Fibroblast of the aortic adventitia (primary cell): Measurements from ENCODE around the gene UBE2D1. TPM values are rescaled to one million over a fixed set of nuclear protein-coding genes. Genes with fewer than 3 reads are reported as not detected.

Source experiments
- DNase-seq: peaks from one replicate; pipeline ENCODE4 v3.0.0-alpha.2; 2010; ENCODE audit warnings: low read depth
- H3K4me3 ChIP-seq: 2 replicates; pipeline ENCODE4 v1.5.1; 2011; ENCODE audit warnings: low read depth, mild to moderate bottlenecking, control low read depth, low read length, moderate library complexity
- CTCF ChIP-seq: IDR thresholded peaks from 2 replicates; pipeline ENCODE4 v1.5.1; 2011; ENCODE audit warnings: mild to moderate bottlenecking, low read length, control low read depth, inconsistent platforms; ENCODE audit not compliant: insufficient read depth
- total RNA-seq: library from RNA; depleted of rRNA; stranded (reverse); fragments of >200 nt; gene quantifications from 2 replicates; pipeline ENCODE4 v1.2.3, GENCODE V29; 2012; ENCODE audit warnings: low replicate concordance

The UBE2D1 gene
- total RNA-seq, result 5.7 and 25.0 TPM in 2 replicates

- H3K4me3 ChIP-seq, result peak within 1 kb of the TSS; percentile 81
- peak; percentile 66 for DNase-seq
- TF ChIP-seq CTCF, result peak; percentile 18
These were observed at the start of gene UBE2D1 for GRCh38 chr10:58334817-58335305. Gene UBE2D1, plus strand, starts transcription at chr10:58335006. Its CDS starts 196 bp downstream, at chr10:58335202.

- peak; percentile 81 for DNase-seq
- H3K4me3 ChIP-seq, result no peak overlapping the region
- TF ChIP-seq CTCF, result peak; percentile 74
These were observed 43.1 kb upstream of the UBE2D1 start for GRCh38 chr10:58291538-58292174.

GRCh38 chr10:58293989-58294388, 40.8 kb upstream of the UBE2D1 start:
- DNase-seq, result no peak
- H3K4me3 ChIP-seq, result no peak overlapping the region
- TF ChIP-seq CTCF, result no peak

- H3K4me3 ChIP-seq, result no peak overlapping the region
- peak; percentile 85 for TF ChIP-seq CTCF
- DNase-seq, result peak; percentile 68
These were observed 35.2 kb upstream of the UBE2D1 start for GRCh38 chr10:58299580-58299979.

GRCh38 chr10:58300676-58301075, 34.1 kb upstream of the UBE2D1 start:
- DNase-seq, result no peak
- no peak overlapping the region for H3K4me3 ChIP-seq
- TF ChIP-seq CTCF, result no peak

GRCh38 chr10:58302254-58302653, 32.6 kb upstream of the UBE2D1 start:
- no peak overlapping the region for H3K4me3 ChIP-seq
- TF ChIP-seq CTCF, result no peak
- DNase-seq, result no peak
